Middle frontal gyrus (tissue), 1 donor: Measurements from ENCODE around the gene DPEP1.

Experiments
- DNase-seq: peaks from one replicate; pipeline ENCODE4 v3.0.0-alpha.2; 2015; ENCODE audit warnings: low spot score; ENCODE audit errors: extremely low spot score

The DPEP1 gene

DNA sequence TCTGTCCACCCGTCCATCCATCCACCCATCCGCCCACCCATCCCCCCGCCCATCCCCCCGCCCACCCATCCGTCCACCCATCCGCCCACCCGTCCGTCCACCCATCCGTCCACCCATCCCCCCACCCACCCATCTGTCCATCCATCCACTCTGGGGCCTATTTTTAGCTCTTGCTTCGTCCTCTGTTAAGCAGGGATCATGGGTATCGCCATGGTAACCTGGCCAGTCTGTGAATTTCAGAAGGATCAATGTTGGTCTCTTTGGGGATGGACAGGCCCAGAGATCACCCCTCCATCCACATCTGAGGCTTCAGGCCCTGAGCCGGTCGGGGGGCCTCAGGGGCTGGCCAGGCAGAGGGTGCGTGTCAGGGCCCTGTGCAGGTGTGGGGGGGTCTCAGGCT lies 15.2 kb upstream of the DPEP1 start:
- no peak for DNase-seq

GRCh38 chr16:89599451-89599858 lies 14.0 kb upstream of the DPEP1 start:
- DNase-seq = no peak

DNA sequence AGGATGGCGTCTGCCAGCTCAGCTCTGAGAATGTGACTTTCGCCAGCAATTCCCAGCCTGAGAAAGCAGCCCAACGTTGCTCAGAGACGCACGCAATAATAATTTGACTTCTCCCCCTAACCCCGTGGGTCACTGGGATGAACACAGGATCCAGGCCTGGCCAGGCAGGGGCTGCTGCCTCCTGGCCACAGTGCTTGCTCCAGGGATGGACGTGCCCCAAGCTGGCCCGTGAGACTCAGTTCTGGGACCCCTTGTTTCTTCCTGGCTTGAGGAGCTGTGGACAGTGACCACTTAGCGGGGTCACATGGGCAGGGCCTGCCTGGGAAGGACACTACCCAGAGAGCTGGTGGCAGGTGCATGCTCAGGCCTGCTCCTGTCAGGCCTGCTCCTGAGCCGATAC lies 13.5 kb upstream of the DPEP1 start:
- no peak for DNase-seq

DNA sequence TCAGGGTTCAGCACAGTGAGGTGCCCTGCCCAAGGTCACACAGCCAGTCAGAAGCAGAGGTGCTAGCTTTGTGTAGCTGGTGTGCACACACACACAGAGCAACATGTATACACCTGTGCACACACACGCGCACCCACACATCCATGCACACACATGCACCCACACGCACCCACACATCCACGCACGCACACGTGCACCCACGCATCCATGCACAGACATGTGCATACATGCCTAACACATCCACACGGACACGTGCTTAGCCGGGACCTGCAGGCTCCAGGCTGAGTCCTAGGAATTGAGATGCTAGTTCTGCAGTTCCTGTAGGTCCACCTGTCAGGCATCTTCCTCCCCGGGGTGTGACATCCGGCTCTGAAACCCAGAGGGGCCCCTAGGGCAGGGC lies 13.0 kb upstream of the DPEP1 start:
- no peak for DNase-seq

DNA sequence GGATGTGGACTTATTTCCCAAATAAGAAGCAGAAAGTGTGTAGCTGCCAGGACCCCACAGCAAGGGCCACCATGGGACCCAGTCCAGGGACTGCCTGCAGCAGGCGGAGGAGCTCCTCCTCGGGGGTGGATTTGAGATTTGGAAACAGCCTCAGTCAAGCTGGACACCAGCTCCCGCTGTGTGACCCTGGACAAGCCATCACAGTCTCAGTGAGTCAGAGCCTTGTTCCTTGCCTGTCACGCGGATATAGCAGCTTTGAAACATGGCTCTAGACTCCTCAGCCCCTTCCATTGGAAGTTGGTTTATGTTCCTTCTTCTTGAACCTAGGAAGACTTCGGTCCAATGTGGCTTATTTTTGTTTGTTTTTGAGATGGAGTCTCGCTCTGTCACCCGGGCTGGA lies 12.5 kb upstream of the DPEP1 start:
- DNase-seq = no peak

DNA sequence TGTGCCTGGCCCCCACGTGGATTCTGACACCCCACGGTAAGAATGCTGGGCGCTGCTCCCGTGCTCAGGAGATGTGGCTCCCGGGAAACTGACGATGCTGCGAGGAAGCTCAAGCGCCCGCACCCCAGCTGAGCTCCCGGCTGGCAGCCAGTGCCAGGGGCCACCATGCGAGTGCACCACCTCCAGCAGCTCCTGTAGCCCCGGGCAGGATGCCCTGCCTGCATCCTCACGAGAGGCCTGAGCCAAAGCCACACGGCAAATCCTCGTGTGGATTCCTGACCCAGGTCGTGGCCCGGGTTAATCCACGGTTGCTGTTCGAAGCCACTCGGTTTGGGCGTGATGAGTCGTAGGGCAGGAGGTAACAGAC lies 11.6 kb upstream of the DPEP1 start:
- no peak for DNase-seq

DNA sequence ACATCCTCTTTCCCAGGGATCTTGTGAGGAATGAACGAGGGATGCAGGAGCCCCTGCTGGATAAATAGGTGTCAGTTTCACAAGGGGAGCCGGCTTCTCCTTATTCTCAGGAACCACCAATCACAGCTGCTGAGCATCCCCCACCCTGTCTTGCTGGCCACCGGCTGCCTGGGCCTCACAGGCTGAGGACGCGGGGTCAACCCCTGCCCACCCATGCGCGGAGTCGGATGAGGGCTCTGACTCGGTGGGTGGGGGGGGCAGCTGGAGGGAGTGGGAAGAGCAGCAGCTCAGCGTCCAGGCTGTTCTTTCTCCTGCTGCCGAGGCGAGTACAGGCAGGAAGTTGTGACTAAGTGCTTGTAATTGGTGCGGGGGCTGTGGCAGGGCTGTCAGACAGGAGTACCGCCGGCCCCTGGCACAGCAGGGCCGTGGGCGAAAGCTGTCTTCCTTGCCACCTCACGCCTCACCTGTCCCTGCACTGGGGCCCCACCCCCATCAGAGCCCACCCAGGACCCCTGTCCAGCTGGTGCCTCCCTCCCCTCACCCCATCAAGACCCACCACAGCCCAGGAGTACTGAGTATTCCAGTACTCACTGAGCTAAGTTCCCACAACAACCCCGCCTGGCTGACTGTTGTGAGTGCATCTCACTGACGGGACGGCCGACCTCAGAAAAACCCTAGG lies 11.0 kb upstream of the DPEP1 start:
- DNase-seq = peak; percentile 33

DNA sequence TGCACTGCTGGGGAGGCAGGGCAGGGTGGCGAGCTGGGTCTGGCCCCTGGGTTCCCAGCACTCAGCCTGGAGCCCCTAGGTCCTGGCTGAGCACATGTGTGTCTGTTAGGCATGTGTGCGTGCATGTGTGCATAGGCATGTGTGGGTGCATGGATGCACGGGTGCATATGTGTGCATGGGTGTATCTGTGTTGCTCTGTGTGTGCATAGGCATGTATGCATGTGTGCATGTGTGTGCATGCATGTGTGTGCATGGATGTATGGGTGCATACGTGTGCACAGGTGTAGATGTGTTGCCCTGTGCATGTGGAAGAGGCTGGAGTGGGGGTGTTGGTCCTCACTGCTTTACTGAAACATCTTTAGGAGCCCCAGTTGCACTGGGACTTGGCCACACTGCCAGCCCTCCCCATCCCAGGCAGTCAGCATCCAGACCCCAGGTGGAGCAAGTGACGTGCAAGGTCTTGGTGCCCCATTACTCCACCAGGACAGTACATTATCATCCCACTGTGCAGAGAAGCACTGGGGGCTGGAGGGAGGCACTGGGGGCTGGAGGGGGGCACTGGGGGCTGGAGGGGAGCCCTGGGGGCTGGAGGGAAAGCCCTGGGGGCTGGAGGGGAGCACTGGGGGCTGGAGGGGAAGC lies 10.4 kb upstream of the DPEP1 start:
- DNase-seq = no peak

DNA sequence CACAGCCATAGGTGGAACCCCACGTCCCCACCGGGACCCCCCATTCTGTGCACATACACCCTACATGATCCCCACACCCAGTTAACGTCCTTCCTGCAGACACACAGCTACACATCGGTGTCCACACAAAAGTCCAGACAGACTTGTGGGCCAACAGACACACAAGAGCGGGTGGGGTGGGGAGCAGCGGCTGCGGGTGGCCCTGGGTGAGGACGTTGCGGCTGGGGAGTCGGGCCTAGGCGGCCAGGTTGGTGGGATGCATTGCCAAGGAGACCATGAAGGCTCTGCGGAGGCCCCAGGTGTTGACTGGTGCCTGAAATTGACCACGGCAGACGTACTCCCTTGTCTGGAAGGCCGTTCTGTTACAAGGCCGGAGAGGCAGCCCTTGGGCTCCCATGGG lies 8.7 kb upstream of the DPEP1 start:
- no peak for DNase-seq

DNA sequence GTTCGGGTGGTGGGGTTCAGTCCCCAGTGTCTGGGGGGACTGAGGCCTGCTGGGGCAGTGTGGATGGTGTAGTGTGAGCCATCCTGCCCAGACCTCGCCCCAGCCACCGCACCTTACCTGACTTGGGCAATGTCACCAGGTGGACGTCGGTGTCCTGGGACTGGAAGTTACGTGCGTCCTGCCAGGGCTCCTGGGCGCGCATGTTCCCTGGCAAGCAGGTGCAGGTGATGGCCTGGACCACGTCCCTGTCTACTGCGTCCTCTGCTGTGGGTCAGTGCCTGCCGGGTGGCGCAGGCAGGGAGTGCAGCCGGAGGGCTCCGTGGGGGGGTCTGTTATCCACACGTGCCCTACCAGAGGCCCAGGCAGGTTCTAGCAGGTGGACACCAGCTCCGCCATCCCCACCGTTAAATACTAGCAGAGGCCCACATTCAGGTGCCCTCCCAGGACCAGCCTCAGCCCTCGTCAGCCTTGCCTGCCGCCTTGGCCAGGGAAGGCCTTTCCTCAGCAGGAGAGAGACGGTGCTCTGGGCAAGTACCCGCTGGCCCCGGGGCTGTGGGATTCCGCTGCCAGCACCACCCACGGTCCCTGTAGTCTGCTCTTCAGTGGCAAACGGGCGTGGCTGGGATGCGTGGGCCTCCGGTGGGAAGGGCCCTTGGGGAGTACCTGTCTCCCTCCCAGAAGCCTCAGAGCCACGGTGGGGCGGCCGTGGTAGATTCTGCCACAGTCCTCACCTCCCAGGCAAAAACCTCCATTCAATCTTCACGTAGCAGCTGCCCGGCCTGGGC lies 8.1 kb upstream of the DPEP1 start:
- no peak for DNase-seq

- DNase-seq = no peak
Observed at GRCh38 chr16:89606006-89606405, 7.4 kb upstream of the DPEP1 start.

DNA sequence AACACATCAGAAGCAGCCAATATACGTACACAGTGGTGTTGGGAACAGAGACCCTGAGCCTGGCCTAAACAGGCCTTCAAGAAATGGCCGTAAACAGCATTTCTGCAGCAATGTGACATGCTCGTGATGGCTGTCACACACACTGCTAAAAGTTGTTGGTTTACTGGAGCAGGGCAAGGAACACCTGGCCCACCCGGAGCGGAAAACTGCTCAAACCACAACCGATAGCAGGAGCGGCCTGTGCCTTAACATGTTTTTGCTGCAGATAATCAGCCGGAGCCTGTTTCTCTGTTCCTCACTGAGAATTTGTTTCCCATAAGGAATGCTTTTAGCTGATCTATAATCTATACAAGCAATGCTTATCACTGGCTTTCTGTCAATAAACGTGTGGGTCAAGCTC lies 6.0 kb upstream of the DPEP1 start:
- DNase-seq = no peak

GRCh38 chr16:89607937-89608740 lies 5.3 kb upstream of the DPEP1 start:
- no peak for DNase-seq

DNA sequence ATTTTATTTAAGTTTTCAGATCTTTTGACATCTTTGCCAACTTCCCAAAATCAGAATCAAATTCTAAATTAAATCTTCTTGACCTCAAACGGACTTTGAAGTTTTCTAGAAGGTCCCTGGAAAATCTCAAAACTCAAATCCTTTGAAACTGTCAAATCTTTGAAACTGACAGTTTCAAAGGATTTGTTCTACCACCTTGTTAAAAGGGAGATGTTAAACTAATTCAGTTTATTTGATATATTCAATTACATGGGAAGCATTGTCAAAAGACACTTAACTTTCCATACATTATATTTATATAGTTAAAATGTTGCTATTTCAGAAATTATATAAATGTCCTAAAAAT lies 3.4 kb upstream of the DPEP1 start:
- DNase-seq = no peak

DNA sequence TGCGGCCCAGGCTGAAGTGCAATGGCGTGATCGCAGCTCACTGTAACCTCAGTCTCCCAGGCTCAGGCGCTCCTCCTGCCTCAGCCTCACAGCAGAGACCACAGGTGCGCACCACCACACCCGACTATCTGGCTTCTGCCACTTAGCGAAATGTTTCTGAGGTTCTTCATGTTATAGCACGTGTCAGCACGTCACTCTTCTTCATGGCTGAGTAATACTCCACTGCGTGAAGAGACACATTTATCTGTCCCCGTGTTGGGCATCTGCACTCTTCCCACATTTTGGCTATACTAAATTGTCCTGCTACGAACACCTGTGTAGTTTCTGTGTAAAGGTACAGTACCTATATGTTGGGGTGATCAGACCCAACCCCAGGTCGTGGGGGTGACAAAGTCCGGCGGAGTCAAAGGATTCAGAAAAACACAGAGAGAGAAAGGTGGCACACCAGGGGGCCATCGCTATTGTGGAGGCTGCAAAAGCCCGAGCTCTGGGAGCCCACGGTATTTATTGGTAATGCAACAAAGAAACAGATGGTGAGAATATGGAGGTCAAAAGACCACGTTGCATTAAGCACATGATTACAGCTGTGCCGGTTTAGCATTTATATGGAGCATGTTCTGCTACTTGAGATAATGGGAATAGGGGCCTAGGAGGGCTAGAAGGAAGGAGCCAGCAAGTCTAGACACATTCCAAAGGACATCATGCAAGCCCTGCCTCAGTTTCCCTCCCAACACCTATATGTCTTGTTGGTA lies 851 bp upstream of the DPEP1 start:
- DNase-seq = no peak

DNA sequence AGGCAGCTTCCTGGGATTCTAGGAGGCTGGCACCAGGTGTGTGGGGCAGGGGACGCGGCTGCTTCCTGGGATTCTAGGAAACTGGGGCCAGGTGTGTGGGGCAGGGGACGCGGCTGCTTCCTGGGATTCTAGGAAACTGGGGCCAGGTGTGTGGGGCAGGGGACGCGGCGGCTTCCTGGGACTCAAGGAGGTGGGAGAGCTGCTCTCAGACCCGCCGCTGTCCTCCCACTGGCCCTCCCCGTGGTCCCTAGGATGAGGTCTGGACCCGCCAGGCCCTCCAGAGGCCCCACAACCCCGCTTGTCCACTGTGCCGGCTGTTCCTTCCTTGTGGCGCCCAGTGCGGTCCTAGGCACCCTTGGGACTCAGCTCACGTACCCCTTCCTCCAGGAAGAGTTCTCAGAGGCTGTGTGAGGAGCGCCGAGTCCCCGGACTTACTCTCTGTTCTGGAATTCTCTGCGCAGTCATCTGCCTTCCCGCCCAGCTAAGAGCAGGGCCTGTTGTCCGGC lies 565 bp downstream of the DPEP1 start:
- DNase-seq = no peak

DNA sequence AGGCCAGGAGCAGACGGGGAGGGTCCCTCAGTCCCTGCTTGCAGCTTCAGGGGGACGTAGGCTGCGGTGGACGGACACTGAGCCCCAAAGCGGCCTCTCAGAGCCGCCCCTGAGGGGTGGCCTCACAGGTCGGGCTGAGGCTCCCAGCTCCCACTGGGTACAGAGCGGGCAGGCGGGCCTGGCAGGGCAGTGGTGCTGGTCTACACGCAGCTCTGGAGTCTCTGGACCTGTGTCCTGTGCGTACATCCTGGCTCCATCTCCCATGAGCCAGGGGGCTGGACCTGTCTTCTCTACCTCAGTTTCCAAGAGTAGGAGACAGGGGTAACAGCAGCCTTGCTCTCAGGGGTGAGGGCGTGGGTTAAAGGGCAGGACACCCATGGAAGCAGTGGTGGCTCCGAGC lies 1.7 kb downstream of the DPEP1 start:
- no peak for DNase-seq

DNA sequence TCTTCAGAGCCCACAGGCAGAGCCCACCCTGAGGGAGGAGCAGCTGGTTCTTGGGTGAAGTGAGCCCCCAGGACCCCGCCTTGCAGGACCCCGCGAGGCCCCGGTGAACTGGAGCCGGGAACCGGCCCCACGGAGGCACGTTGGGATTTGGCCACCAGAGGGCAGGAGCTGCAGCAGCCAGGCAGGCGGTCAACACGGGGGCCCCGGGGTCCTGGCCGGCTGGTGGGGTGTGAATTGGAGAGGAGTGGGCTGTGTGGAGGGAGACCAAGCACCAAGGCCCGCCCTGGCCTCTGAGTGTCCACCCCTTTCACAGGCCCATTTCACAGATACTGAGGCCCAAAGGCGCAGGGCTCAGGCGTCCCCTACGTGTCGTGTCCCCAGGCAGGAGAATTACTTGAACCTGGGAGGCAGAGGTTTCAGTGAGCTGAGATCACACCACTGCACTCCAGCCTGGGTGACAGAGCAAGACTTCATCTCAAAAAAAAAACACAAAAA lies 2.2 kb downstream of the DPEP1 start:
- no peak for DNase-seq

DNA sequence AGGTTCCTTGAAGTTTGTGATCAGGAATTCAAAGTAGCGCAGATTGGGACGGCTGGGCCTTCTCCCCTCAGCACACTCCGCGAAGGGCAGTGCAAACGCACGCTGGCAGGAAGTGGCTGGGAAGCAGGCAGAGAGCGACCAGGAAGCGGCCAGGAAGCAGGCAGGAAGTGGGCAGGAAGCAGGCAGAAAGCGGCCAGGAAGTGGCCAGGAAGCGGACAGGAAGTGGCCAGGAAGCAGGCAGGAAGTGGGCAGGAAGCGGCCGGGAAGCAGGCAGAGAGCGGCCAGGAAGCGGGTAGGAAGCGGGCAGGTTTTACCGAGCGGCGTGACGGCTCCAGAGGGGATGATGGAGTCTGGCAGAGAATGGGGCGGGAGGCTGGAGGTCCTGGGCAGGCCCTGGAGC lies 3.2 kb downstream of the DPEP1 start:
- DNase-seq = no peak

- no peak for DNase-seq
Observed at GRCh38 chr16:89617036-89617435, 3.6 kb downstream of the DPEP1 start.
